Mesendoderm (in vitro differentiated cells): ENCODE results near the gene SUGCT.
A peak's percentile ranks its signal among the peaks of the same experiment; 100 is the strongest.

Source experiments
- DNase-seq: peaks from one replicate; pipeline ENCODE4 v3.0.0; 2013
- H2AK5ac ChIP-seq: 2 replicates; pipeline ENCODE4 v1.6.1; 2013; ENCODE audit warnings: low read length, inconsistent platforms
- H2BK120ac ChIP-seq: 2 replicates; pipeline ENCODE4 v1.6.1; 2013; ENCODE audit warnings: low read depth, mild to moderate bottlenecking, low read length, moderate library complexity, mixed read lengths
- H2BK15ac ChIP-seq: replicated peaks from 2 replicates; pipeline ENCODE4 v1.6.1; 2013; ENCODE audit warnings: low read depth, mild to moderate bottlenecking, moderate library complexity
- H2BK5ac ChIP-seq: 2 replicates; pipeline ENCODE4 v1.6.1; 2013; ENCODE audit warnings: low read length, inconsistent platforms
- H3K18ac ChIP-seq: 2 replicates; pipeline ENCODE4 v1.6.1; 2013; ENCODE audit warnings: mild to moderate bottlenecking, low read length, mixed read lengths
- H3K23ac ChIP-seq: one replicate; pipeline ENCODE4 v1.6.1; 2013; ENCODE audit warnings: low read length
- H3K27ac ChIP-seq: 2 replicates; pipeline ENCODE4 v1.5.1; 2013; ENCODE audit warnings: low read depth, mild to moderate bottlenecking, inconsistent platforms, low read length, moderate library complexity
- H3K27me3 ChIP-seq: 2 replicates; pipeline ENCODE4 v1.6.1; 2013; ENCODE audit warnings: low read length, control low read depth, mild to moderate bottlenecking, inconsistent platforms; ENCODE audit not compliant: insufficient read depth, poor library complexity
- H3K36me3 ChIP-seq: 2 replicates; pipeline ENCODE4 v1.6.1; 2013; ENCODE audit warnings: low read length, inconsistent platforms; ENCODE audit not compliant: control insufficient read depth, insufficient read depth
- H3K4ac ChIP-seq: one replicate; pipeline ENCODE4 v1.6.1; 2013; ENCODE audit warnings: low read depth, mild to moderate bottlenecking, low read length, moderate library complexity
- H3K4me1 ChIP-seq: 2 replicates; pipeline ENCODE4 v1.6.1; 2013; ENCODE audit warnings: low read depth, low read length, inconsistent platforms; ENCODE audit not compliant: control insufficient read depth
- H3K4me2 ChIP-seq: 2 replicates; pipeline ENCODE4 v1.6.1; 2013; ENCODE audit warnings: low read length
- H3K4me3 ChIP-seq: 2 replicates; pipeline ENCODE4 v1.5.1; 2013; ENCODE audit warnings: mild to moderate bottlenecking, low read length
- H3K56ac ChIP-seq: one replicate; pipeline ENCODE4 v1.6.1; 2013; ENCODE audit warnings: low read length
- H3K79me1 ChIP-seq: 2 replicates; pipeline ENCODE4 v1.6.1; 2013; ENCODE audit warnings: low read length, inconsistent platforms
- H3K79me2 ChIP-seq: 2 replicates; pipeline ENCODE4 v1.6.1; 2013; ENCODE audit warnings: mild to moderate bottlenecking, low read length; ENCODE audit not compliant: control insufficient read depth, insufficient read depth
- H3K9ac ChIP-seq: 2 replicates; pipeline ENCODE4 v1.6.1; 2013; ENCODE audit warnings: low read length, inconsistent platforms
- H4K5ac ChIP-seq: one replicate; pipeline ENCODE4 v1.6.1; 2013; ENCODE audit warnings: low read length
- H4K8ac ChIP-seq: one replicate; pipeline ENCODE4 v1.6.1; 2013; ENCODE audit warnings: low read depth, mild to moderate bottlenecking, control low read depth, low read length, moderate library complexity
- WGBS: extraction: QIAGEN DNeasy Blood & Tissue Kit; methylation state at CpG from one replicate; pipeline ENCODE4 v1.1.7; 2013; ENCODE audit warnings: low lambda C conversion rate, missing lambda C conversion rate; ENCODE audit not compliant: insufficient coverage; ENCODE audit errors: extremely low coverage; 5-methylcytosine and 5-hydroxymethylcytosine counted together

The SUGCT gene

DNA sequence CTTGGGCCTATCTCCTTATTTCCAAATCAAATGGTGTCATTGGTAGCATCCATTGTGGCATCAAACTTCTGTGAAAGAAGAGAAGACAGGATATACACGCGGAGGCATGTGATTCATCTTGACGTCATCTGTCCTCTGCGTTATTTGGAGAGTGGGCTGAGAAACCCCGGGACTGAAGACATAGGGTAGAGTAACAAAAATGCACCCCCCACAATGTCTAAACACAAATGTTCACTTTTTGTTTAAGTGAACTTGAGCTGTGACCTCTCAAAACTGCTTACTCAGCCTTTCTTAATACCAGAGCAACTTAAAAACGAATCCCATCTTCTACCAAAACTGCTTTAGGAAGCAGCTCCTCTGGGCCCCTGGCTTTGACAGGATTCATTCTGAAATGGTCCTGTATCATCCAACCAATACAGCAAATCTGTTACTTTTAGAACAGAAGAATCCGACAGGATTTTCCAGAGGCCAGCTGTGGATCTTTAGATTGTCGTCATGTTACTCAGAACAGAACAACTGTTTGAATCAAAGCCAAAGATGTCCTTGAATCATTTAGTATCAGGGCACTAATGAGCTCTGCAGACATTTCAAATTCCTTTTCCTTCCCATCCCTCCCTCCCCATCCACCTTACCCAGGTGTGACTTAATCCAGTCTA is 438.1 kb downstream of the SUGCT start:
- no peak overlapping the region for H4K8ac ChIP-seq
- no CpG with 5 or more reads among the region's 8 CpGs for WGBS
- no peak overlapping the region for H2BK120ac ChIP-seq
- no peak for DNase-seq
- no peak overlapping the region for H3K4me3 ChIP-seq
- H3K27me3 ChIP-seq = no peaks in the 10 kb centered on the region
- no peaks in the 10 kb centered on the region for H3K36me3 ChIP-seq
- H3K18ac ChIP-seq = peak overlapping the region; percentile 68
- no peak overlapping the region for H2AK5ac ChIP-seq
- peaks cover 3% of the 10 kb centered on the region for H3K4me1 ChIP-seq
- H3K56ac ChIP-seq = no peak overlapping the region
- H2BK15ac ChIP-seq = peak overlapping the region; percentile 74
- H3K79me2 ChIP-seq = no peaks in the 10 kb centered on the region
- no peaks in the 10 kb centered on the region for H3K79me1 ChIP-seq
- H3K4me2 ChIP-seq = no peak overlapping the region
- H3K9ac ChIP-seq = no peak overlapping the region
- H3K27ac ChIP-seq = no peak overlapping the region
- H3K4ac ChIP-seq = no peak overlapping the region
- H4K5ac ChIP-seq = no peak overlapping the region
- H2BK5ac ChIP-seq = no peak overlapping the region
- no peak overlapping the region for H3K23ac ChIP-seq

DNA sequence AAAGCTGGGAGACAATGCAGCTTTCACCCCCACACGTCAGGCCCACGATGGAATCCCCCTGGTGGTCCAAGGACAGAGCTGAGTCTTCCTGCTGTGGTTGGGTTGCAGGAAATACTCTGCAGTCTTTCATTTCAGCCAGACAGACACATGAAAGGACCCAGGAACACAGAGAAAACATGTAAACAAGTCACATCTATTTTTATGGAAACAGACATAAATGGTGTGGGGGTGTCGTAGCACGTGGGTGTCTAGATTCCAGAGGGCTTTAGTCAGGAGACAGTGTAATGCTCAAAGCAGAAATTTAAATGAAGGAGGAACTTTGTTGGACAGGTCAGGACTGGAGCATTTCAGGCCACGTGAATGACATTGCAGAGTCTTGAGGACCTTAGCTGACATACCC is 444.6 kb downstream of the SUGCT start:
- H4K8ac ChIP-seq = no peak overlapping the region
- H2BK15ac ChIP-seq = no peak overlapping the region
- H3K27ac ChIP-seq = no peak overlapping the region
- no peaks in the 10 kb centered on the region for H3K36me3 ChIP-seq
- no peak overlapping the region for H3K4me3 ChIP-seq
- H3K56ac ChIP-seq = no peak overlapping the region
- no peak overlapping the region for H3K18ac ChIP-seq
- H3K4me2 ChIP-seq = no peak overlapping the region
- H2BK5ac ChIP-seq = no peak overlapping the region
- no peak overlapping the region for H2BK120ac ChIP-seq
- no peaks in the 10 kb centered on the region for H3K79me1 ChIP-seq
- no peak overlapping the region for H3K4ac ChIP-seq
- H3K4me1 ChIP-seq = no peaks in the 10 kb centered on the region
- H3K23ac ChIP-seq = no peak overlapping the region
- no peak overlapping the region for H3K9ac ChIP-seq
- H3K79me2 ChIP-seq = no peaks in the 10 kb centered on the region
- H2AK5ac ChIP-seq = no peak overlapping the region
- WGBS = no CpG with 5 or more reads among the region's 5 CpGs
- H4K5ac ChIP-seq = no peak overlapping the region
- no peak for DNase-seq
- no peaks in the 10 kb centered on the region for H3K27me3 ChIP-seq

DNA sequence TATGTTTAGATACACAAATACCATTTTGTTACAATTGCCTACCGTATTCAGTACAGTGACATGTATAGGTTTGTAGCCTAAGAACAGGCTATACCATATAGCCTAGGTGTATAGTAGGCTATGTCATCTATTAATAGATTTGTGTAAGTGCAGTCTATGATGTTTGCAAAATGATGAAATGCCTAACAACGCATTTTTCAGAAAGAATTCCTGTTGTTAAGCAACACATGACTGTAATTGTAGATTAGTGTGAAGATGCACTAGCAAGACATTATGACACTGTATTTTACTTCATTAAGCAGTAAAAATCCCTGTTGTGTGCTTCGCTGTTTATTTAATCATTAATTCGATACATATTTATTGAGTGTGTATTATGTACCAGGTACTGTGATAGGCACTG is 446.0 kb downstream of the SUGCT start:
- Histone ChIP-seq H4K5ac (no peak overlapping the region), H3K56ac (no peak overlapping the region), H3K9ac (no peak overlapping the region), H3K27ac (no peak overlapping the region), H3K27me3 (no peaks in the 10 kb centered on the region), H3K36me3 (no peaks in the 10 kb centered on the region), H3K4me1 (no peaks in the 10 kb centered on the region), H3K4me3 (no peak overlapping the region), H2BK5ac (no peak overlapping the region), H2AK5ac (no peak overlapping the region), H3K4ac (no peak overlapping the region), H3K79me1 (no peaks in the 10 kb centered on the region), H4K8ac (no peak overlapping the region), H3K23ac (no peak overlapping the region), H3K79me2 (no peaks in the 10 kb centered on the region), H3K4me2 (no peak overlapping the region), H2BK120ac (no peak overlapping the region), H3K18ac (no peak overlapping the region), H2BK15ac (no peak overlapping the region)
- no CpG with 5 or more reads among the region's 4 CpGs for WGBS
- no peak for DNase-seq

DNA sequence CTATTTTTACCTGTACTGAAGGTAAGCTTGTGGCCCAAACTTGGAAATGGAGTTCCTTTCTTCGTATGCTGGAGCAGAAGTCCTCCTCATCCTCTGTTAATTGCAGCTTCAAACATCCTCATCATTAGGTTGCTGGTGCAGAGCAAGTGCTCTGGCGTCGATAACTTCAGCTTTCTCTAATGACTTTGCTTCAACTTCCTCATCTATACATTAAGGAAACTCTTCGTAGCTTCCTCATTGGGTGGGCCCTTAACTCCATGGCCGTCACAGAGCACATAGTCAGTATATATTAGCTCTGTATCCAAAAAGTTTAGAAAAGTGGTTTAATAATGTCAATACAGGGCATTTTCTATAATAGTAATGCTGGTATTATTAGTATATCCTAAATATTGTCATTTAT is 447.7 kb downstream of the SUGCT start:
- no CpG with 5 or more reads among the region's 5 CpGs for WGBS
- no peak overlapping the region for H3K9ac ChIP-seq
- no peak overlapping the region for H3K23ac ChIP-seq
- no peaks in the 10 kb centered on the region for H3K79me1 ChIP-seq
- no peaks in the 10 kb centered on the region for H3K27me3 ChIP-seq
- no peak overlapping the region for H3K56ac ChIP-seq
- H3K4me2 ChIP-seq = no peak overlapping the region
- H2BK5ac ChIP-seq = no peak overlapping the region
- no peak overlapping the region for H3K4ac ChIP-seq
- DNase-seq = no peak
- H3K4me3 ChIP-seq = no peak overlapping the region
- no peak overlapping the region for H4K8ac ChIP-seq
- no peak overlapping the region for H3K27ac ChIP-seq
- no peak overlapping the region for H3K18ac ChIP-seq
- no peaks in the 10 kb centered on the region for H3K79me2 ChIP-seq
- no peak overlapping the region for H2AK5ac ChIP-seq
- H3K36me3 ChIP-seq = no peaks in the 10 kb centered on the region
- H3K4me1 ChIP-seq = no peaks in the 10 kb centered on the region
- H4K5ac ChIP-seq = no peak overlapping the region
- no peak overlapping the region for H2BK120ac ChIP-seq
- H2BK15ac ChIP-seq = no peak overlapping the region

DNA sequence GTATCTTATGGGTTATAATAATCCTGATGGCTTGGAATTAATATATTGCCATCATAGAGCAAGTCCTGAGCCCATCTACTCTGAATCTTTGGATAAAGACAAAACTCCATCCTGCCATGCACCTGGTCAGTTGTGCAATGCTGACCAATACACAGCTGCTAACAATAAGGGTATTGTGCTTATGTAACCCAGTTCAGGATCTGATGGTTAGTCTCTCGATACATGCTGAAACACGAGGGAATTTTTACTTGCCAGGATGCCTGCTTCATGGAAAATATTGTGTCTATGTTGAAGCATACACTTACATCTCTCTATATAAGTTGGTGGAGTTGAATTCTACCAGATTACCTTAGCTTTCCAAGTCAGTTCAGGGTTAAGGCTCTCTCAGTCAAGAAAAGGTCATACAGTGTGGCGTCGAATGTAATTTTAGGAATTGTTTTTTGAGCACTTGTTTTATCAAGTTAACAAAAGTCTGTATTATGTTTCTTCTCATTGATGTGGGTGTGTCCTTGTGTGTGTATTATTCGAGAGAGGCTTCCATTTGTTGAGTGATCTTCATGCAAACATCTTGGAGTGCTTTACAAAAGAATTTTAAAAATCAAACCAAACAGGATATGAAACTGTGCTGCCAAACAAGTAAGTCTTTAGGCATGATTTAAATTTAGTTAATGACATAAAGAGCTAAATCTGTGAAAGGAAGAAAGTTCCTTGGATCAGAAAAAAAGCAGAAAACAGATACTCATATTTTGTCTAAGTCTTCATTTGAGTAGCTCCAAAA is 449.1 kb downstream of the SUGCT start:
- Histone ChIP-seq H3K36me3 (no peaks in the 10 kb centered on the region), H3K79me1 (no peaks in the 10 kb centered on the region), H3K4me1 (no peaks in the 10 kb centered on the region), H4K5ac (no peak overlapping the region), H2BK120ac (peak overlapping the region; percentile 45), H2BK15ac (no peak overlapping the region), H3K56ac (no peak overlapping the region), H2AK5ac (no peak overlapping the region), H3K18ac (no peak overlapping the region), H2BK5ac (no peak overlapping the region), H3K27me3 (no peaks in the 10 kb centered on the region), H3K4me2 (no peak overlapping the region), H3K79me2 (no peaks in the 10 kb centered on the region), H3K27ac (no peak overlapping the region), H3K4me3 (no peak overlapping the region), H3K9ac (no peak overlapping the region), H3K23ac (no peak overlapping the region), H4K8ac (no peak overlapping the region), H3K4ac (no peak overlapping the region)
- DNase-seq = no peak
- no CpG with 5 or more reads among the region's 5 CpGs for WGBS
